Prostate gland (tissue), 2 donors: ENCODE data around the gene FBXL13.
A peak's percentile ranks its signal among the peaks of the same experiment; 100 is the strongest.

Experiments
- POLR2A ChIP-seq: fragments of 450-650 bp; IDR thresholded peaks from one replicate; pipeline ENCODE4 v1.6.1; 2016; ENCODE audit warnings: antibody characterized with exemption, mild to moderate bottlenecking
- POLR2AphosphoS5 ChIP-seq: sonication (generic); formaldehyde crosslinking; IDR thresholded peaks from one replicate; pipeline ENCODE4 v1.6.1; 2017; ENCODE audit warnings: antibody characterized with exemption
- TF ChIP-seq, protein P1 (sequence below), 4 experiments: fragments of 200-600 bp in 2 of 4; fragments of 450-650 bp in 2 of 4; sonication (generic) in 2 of 4; IDR thresholded peaks; 1 replicate in 3 of 4; 2 replicates in 1 of 4; pipeline ENCODE4 v1.5.1; 2016 to 2019; ENCODE audit warnings: antibody characterized with exemption in 4 of 4, mild to moderate bottlenecking in 2 of 4, moderate library complexity in 2 of 4

GRCh38 chr7:103075337-103075918 lies 832 bp upstream of the FBXL13 start:
- no peak for TF ChIP-seq POLR2AphosphoS5
- TF ChIP-seq, protein P1, sequence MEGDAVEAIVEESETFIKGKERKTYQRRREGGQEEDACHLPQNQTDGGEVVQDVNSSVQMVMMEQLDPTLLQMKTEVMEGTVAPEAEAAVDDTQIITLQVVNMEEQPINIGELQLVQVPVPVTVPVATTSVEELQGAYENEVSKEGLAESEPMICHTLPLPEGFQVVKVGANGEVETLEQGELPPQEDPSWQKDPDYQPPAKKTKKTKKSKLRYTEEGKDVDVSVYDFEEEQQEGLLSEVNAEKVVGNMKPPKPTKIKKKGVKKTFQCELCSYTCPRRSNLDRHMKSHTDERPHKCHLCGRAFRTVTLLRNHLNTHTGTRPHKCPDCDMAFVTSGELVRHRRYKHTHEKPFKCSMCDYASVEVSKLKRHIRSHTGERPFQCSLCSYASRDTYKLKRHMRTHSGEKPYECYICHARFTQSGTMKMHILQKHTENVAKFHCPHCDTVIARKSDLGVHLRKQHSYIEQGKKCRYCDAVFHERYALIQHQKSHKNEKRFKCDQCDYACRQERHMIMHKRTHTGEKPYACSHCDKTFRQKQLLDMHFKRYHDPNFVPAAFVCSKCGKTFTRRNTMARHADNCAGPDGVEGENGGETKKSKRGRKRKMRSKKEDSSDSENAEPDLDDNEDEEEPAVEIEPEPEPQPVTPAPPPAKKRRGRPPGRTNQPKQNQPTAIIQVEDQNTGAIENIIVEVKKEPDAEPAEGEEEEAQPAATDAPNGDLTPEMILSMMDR (IDR thresholded peaks at IDR 0.05) = no peak
- peak; percentile 6 for TF ChIP-seq POLR2A
